ENCODE results near the gene HASPIN.
"Not testable (repeated sequence)": the region's sequence is repeated elsewhere in the genome, so short reads cannot be mapped to it uniquely, and the experiment has no call there.

The HASPIN gene

DNA sequence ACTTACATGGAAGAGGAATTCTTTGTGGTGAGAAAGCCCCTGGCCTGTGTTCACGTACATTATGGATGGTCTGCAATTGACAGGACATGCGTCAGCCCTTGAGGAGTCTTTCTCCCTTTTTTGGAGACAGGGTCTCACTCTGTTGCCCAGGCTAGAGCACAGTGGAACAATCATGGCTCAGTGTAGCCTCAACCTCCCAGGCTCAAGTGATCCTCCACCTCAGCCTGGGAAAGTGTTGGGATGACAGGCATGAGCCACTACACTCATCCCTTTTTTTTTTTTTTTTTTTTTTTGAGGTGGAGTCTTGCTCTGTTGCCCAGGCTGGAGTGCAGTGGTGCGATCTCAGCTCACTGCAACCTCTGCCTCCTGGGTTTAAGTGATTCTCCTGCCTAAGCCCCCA is 4.4 kb downstream of the HASPIN start:
- DNase-seq; in situ Hi-C loops (cut with HindIII; ENCODE audit: low pct_ligation_motif_present, low pct_unique_long_range_greater_than_20kb, low sequenced_read_pairs): not testable (repeated sequence)

- DNase-seq, result no peak
- in situ Hi-C loops (cut with HindIII; ENCODE audit: low pct_ligation_motif_present, low pct_unique_long_range_greater_than_20kb, low sequenced_read_pairs), result no loop called here
Measured at GRCh38 chr17:3729881-3730280, 6.2 kb downstream of the HASPIN start.

DNA sequence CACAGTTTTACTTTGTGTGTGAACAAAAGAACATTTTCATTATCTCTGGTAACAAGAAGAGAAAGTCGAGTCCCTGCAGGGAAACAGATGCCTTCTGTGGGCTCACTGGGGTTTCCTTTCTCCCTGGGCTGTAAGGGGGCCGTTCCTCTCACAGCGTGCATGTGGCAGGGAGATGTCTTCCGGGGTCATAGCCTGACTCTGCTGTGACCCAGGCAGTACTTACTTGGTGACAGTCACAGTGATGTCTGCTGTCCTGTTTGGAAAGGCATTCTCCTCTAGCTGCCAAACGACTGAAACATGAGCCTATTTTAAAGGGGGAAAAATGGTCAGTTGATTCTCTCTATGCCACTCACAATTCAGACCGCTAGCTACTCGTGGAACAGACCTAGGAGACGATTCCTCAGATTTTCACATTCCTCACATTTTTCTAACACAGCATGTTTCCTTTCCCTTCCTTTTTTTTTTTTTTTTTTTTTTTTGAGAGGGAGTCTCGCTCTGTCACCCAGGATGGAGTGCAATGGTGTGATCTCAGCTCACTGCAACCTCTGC is 7.3 kb downstream of the HASPIN start:
- DNase-seq, result no peak
- in situ Hi-C loops (cut with HindIII; ENCODE audit: low pct_ligation_motif_present, low pct_unique_long_range_greater_than_20kb, low sequenced_read_pairs), result no loop called here

GRCh38 chr17:3732210-3732621 is 8.5 kb downstream of the HASPIN start:
- DNase-seq, result no peak
- in situ Hi-C loops (cut with HindIII; ENCODE audit: low pct_ligation_motif_present, low pct_unique_long_range_greater_than_20kb, low sequenced_read_pairs), result no loop called here

- in situ Hi-C loops (cut with HindIII; ENCODE audit: low pct_ligation_motif_present, low pct_unique_long_range_greater_than_20kb, low sequenced_read_pairs); DNase-seq: not testable (repeated sequence)
Measured at GRCh38 chr17:3734911-3735276, 11.2 kb downstream of the HASPIN start.

DNA sequence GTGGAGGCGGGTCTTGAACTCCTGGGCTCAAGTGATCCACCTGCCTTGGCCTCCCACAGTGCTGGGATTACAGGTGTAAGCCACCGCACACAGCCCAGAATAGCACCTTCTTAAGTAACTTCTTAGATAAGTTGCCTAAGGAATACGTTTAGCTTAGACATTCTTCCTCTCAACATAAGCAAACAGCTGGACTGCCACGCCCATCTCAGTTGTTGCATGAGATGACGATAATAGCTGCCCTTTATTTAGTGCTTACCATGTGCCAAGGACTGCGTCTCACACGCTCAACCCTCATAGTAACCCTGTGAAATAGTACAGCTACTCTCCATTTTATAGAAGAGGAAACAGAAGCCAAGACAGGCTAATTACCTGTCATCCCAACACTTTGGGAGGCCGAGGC is 11.8 kb downstream of the HASPIN start:
- in situ Hi-C loops (cut with HindIII; ENCODE audit: low pct_ligation_motif_present, low pct_unique_long_range_greater_than_20kb, low sequenced_read_pairs), result no loop called here
- DNase-seq, result no peak

DNA sequence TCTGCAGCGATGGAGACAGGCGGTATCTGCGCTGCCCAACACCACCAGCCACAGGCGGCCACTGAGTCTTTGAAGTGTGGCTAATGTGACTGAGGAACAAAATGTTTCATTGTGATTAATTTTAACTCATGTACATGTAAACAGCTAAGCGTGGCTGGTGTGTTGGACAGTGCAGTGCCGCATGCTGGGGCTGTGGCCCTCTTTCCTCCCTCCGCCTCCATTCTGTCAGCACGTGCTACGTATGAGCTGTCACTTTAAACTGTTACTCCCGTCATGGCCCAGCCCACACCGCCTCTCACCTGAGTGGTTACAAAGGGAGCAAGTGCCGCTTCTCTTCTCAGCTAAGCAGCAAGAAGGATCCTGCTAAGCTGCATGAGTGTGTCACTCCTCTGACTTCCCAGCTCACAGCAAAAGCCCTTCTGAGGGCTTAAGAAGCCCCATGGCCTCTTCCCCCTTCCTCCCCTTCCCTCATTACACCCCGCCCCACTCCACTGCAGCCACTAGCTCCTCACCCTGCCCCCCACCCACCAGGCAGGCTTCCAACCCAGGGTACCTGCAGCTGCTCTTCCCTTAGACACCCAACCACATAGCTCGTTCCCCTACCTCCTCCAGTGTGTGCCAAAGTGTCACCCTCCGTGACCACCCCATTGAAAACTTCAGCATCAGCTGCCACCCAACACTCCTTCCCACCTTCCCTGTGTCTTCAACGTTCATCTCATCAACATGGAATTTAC is 15.0 kb downstream of the HASPIN start:
- in situ Hi-C loops (cut with HindIII; ENCODE audit: low pct_ligation_motif_present, low pct_unique_long_range_greater_than_20kb, low sequenced_read_pairs), result no loop called here
- peak; percentile 15 for DNase-seq

- in situ Hi-C loops (cut with HindIII; ENCODE audit: low pct_ligation_motif_present, low pct_unique_long_range_greater_than_20kb, low sequenced_read_pairs), result loop anchor here (10.0 kb wide), 1 partner anchor 65 kb away; the partner anchor contains the start of gene ITGAE
- DNase-seq, result no peak
Measured at GRCh38 chr17:3739422-3740124, 15.9 kb downstream of the HASPIN start.

DNA sequence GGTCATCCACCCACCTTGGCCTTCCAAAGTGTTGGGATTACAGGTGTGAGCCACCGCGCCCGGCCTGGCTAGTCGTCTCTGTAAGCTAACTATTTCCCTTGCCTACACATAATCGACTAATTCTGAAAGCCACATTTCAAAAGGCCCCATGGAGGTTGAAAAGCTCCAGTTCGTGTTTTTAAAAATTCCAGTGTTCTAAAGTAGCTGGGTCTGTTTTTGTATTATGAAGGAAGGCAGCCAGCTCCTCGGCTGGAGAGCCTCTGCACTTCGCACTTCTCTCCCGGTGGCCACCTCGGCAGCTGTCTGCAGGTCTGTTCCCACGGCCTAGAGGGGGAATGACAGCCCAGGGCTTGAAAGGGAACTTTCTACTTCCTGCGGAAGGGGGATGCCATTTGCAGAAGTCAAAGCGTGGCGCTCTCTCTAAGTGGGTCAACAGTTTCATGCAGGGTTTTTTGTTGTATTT is 16.9 kb downstream of the HASPIN start:
- in situ Hi-C loops (cut with HindIII; ENCODE audit: low pct_ligation_motif_present, low pct_unique_long_range_greater_than_20kb, low sequenced_read_pairs), result loop anchor here (10.0 kb wide), 1 partner anchor 64 kb away; the partner anchor contains the start of gene ITGAE
- no peak for DNase-seq

- no peak for DNase-seq
- in situ Hi-C loops (cut with HindIII; ENCODE audit: low pct_ligation_motif_present, low pct_unique_long_range_greater_than_20kb, low sequenced_read_pairs), result loop anchor here (10.0 kb wide), 1 partner anchor 61 kb away; the partner anchor contains the start of gene ITGAE
Measured at GRCh38 chr17:3744014-3744413, 20.3 kb downstream of the HASPIN start.

DNA sequence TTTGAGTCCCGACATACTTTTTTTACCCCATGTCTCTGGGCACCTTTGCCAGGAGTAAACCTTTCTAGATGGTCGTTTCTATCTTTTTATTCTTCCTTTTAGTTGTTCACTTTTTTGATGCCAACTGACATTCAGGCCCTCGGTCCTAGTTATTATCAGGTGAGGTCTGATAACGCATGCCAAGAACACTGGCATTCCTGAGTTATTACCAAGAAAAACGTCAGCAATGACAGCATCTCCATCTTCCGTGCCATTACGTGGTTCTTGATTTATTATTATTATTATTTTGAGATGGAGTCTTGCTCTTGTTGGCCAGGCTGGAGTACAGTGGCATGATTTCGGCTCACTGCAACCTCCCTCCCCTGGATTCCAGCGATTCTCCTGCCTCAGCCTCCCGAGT is 21.4 kb downstream of the HASPIN start:
- in situ Hi-C loops (cut with HindIII; ENCODE audit: low pct_ligation_motif_present, low pct_unique_long_range_greater_than_20kb, low sequenced_read_pairs), result loop anchor here (10.0 kb wide), 1 partner anchor 60 kb away; the partner anchor contains the start of gene ITGAE
- DNase-seq, result no peak

DNA sequence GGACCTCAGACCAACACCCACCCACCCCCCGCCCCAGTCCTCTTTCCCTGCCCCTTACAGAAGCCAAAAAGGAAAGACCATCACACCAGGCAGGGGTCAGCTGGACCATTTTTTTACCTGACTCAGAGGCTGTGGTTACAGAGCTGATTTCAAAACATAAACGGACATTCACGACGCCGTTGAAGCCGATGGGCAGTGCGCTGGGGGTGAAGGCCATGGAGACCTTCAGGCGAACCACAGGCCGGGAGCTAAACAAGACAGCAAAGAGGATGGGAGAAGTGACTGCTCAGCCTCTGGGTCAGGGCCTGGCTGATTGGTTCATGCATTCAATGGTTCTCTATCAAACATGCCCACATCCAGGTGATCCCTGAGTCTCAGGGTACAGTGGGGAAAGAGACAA is 24.1 kb downstream of the HASPIN start:
- in situ Hi-C loops (cut with HindIII; ENCODE audit: low pct_ligation_motif_present, low pct_unique_long_range_greater_than_20kb, low sequenced_read_pairs), result loop anchor here (10.0 kb wide), 1 partner anchor 57 kb away; the partner anchor contains the start of gene ITGAE
- no peak for DNase-seq

- in situ Hi-C loops (cut with HindIII; ENCODE audit: low pct_ligation_motif_present, low pct_unique_long_range_greater_than_20kb, low sequenced_read_pairs), result loop anchor here (10.0 kb wide), 1 partner anchor 56 kb away; the partner anchor contains the start of gene ITGAE
- DNase-seq, result no peak
Measured at GRCh38 chr17:3748576-3748975, 24.9 kb downstream of the HASPIN start.

GRCh38 chr17:3750296-3750695 is 26.6 kb downstream of the HASPIN start:
- DNase-seq, result no peak
- in situ Hi-C loops (cut with HindIII; ENCODE audit: low pct_ligation_motif_present, low pct_unique_long_range_greater_than_20kb, low sequenced_read_pairs), result no loop called here

- no peak for DNase-seq
- in situ Hi-C loops (cut with HindIII; ENCODE audit: low pct_ligation_motif_present, low pct_unique_long_range_greater_than_20kb, low sequenced_read_pairs), result no loop called here
Measured at GRCh38 chr17:3750926-3751325, 27.2 kb downstream of the HASPIN start.

DNA sequence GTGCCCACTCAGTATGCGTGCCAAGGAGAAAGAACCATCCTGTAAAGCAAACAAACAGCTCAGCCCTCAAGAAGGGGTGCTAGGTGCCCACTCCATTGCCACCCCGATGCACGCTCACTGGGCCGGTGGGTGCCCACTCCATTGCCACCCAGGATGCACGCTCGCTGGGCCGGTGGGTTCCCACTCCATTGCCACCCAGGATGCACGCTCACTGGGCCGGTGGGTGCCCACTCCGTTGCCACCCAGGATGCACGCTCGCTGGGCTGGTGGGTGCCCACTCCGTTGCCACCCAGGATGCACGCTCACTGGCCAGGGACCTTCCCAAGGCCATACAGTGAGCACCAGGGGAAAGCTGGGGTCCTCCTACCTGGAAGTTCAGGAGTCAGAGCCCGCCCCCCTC is 28.1 kb downstream of the HASPIN start:
- in situ Hi-C loops (cut with HindIII; ENCODE audit: low pct_ligation_motif_present, low pct_unique_long_range_greater_than_20kb, low sequenced_read_pairs), result no loop called here
- no peak for DNase-seq

DNA sequence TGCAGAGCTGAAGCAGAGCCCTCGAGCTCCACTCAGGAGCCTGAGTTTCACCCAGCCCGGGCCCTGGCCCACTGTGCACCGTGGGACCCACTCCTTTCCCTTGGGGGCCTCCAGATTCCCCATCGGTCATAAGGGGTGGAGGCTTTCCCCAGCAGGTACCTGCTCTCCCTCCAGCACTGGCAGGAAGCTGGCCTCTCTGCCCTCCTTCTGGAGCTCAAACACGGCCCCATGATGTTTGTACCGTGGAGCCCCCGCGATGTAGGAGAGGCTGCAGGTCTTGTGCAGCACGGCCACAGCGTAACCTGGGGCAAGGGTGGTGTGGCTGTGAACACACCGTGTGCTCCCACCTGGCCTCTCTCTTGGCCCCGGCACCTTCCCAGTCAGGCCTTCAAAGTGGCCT is 29.9 kb downstream of the HASPIN start:
- no peak for DNase-seq
- in situ Hi-C loops (cut with HindIII; ENCODE audit: low pct_ligation_motif_present, low pct_unique_long_range_greater_than_20kb, low sequenced_read_pairs), result no loop called here

DNA sequence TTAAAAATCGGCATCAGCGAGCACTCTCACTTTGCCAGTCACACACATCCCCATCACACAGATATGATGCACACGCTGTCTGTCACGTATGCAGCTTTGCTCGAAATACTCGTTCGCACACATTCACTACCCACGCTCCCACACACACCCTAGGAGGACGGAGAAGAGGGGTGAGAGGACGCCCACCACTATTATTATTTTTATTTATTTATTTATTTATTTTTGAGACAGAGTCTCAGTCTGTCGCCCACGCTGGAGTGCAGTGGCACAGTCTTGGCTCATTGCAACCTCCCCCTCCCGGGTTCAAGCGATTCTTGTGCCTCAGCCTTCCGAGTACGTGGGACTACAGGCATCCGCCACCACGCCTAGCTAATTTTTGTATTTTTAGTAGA is 30.4 kb downstream of the HASPIN start:
- in situ Hi-C loops (cut with HindIII; ENCODE audit: low pct_ligation_motif_present, low pct_unique_long_range_greater_than_20kb, low sequenced_read_pairs), result no loop called here
- no peak for DNase-seq
